ENCODE data around the gene SYNDIG1. TPM values are rescaled to one million over a fixed set of nuclear protein-coding genes. Genes with fewer than 3 reads are reported as not detected.

Gene SYNDIG1
- total RNA-seq, 2 donors from 2014 or later = 0.78 TPM; not detected in 1

GRCh38 chr20:24668384-24668702 lies 198.9 kb downstream of the SYNDIG1 start:
- Histone ChIP-seq H3K36me3 (replicated peaks in 1 of 2; ENCODE audit: insufficient read depth in 1 of 2, low read depth in 2 of 2) (no peaks in the 10 kb centered on the region), H3K9me3 (no peaks in the 10 kb centered on the region), H3K27ac (no peak overlapping the region), H3K4me1 (no peaks in the 10 kb centered on the region), H3K4me3 (no peak overlapping the region), H3K27me3 (no peaks in the 10 kb centered on the region)
- ATAC-seq = no peak
- 88 to 89% methylated on average over 5 to 8 of the region's 9 CpGs for WGBS, 2 donors
- TF ChIP-seq CTCF (IDR thresholded peaks at IDR 0.05) (no peak), POLR2A (IDR thresholded peaks at IDR 0.05) (no peak)
- no peak for DNase-seq
- intact Hi-C loops (cut with DNase I) = no loop called here

DNA sequence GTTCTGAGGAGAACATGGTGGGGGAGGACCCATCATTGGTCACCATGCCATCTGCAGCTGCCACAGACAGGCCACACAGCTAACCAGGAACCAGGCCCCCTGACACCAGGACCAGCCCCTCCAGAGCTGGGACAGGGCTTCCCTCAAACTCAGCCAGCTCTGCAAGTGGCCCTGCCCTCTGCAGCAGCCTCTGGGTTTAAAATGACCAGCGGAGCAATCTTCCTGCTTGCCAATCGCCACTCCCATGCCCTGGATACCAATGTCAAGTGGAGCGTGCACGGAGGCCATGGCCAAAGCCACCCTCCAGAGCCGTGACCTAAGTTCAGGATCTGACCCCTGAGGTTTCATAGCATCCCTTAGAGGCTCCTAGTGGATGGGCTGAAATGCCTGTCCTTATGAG lies 199.4 kb downstream of the SYNDIG1 start:
- WGBS, 2 donors = 90 to 95% methylated on average over 5 of the region's 5 CpGs
- no peak for DNase-seq
- TF ChIP-seq POLR2A (IDR thresholded peaks at IDR 0.05) = no peak
- TF ChIP-seq CTCF (IDR thresholded peaks at IDR 0.05) = no peak

GRCh38 chr20:24669701-24670100 lies 200.3 kb downstream of the SYNDIG1 start:
- Histone ChIP-seq H3K4me3 (no peak overlapping the region), H3K4me1 (no peaks in the 10 kb centered on the region), H3K9me3 (no peaks in the 10 kb centered on the region), H3K27ac (no peak overlapping the region), H3K36me3 (replicated peaks in 1 of 2; ENCODE audit: insufficient read depth in 1 of 2, low read depth in 2 of 2) (no peaks in the 10 kb centered on the region), H3K27me3 (no peaks in the 10 kb centered on the region)
- no peak for DNase-seq
- intact Hi-C loops (cut with DNase I) = no loop called here
- no peak for ATAC-seq
- TF ChIP-seq POLR2A (IDR thresholded peaks at IDR 0.05) (no peak), CTCF (IDR thresholded peaks at IDR 0.05) (no peak)
- 79 to 81% methylated on average over 7 of the region's 7 CpGs for WGBS, 2 donors

More for the DNA sequence above, 199.4 kb downstream of the SYNDIG1 start:
- H3K9me3 ChIP-seq = no peaks in the 10 kb centered on the region
- no peak overlapping the region for H3K27ac ChIP-seq
- H3K36me3 ChIP-seq (replicated peaks in 1 of 2; ENCODE audit: insufficient read depth in 1 of 2, low read depth in 2 of 2) = no peaks in the 10 kb centered on the region
- H3K4me1 ChIP-seq = no peaks in the 10 kb centered on the region
- no peak for ATAC-seq
- no peaks in the 10 kb centered on the region for H3K27me3 ChIP-seq
- intact Hi-C loops (cut with DNase I) = no loop called here
- H3K4me3 ChIP-seq = no peak overlapping the region

GRCh38 chr20:24670341-24670872 lies 201.0 kb downstream of the SYNDIG1 start:
- Histone ChIP-seq H3K27me3 (no peaks in the 10 kb centered on the region), H3K36me3 (replicated peaks in 1 of 2; ENCODE audit: insufficient read depth in 1 of 2, low read depth in 2 of 2) (no peaks in the 10 kb centered on the region), H3K9me3 (no peaks in the 10 kb centered on the region), H3K4me3 (no peak overlapping the region), H3K4me1 (no peaks in the 10 kb centered on the region), H3K27ac (no peak overlapping the region)
- ATAC-seq (no peak), DNase-seq (no peak)
- intact Hi-C loops (cut with DNase I) = no loop called here
- TF ChIP-seq POLR2A (IDR thresholded peaks at IDR 0.05) (no peak), CTCF (IDR thresholded peaks at IDR 0.05) (no peak)
- WGBS, 2 donors = 89 to 100% methylated on average over 3 to 10 of the region's 10 CpGs

DNA sequence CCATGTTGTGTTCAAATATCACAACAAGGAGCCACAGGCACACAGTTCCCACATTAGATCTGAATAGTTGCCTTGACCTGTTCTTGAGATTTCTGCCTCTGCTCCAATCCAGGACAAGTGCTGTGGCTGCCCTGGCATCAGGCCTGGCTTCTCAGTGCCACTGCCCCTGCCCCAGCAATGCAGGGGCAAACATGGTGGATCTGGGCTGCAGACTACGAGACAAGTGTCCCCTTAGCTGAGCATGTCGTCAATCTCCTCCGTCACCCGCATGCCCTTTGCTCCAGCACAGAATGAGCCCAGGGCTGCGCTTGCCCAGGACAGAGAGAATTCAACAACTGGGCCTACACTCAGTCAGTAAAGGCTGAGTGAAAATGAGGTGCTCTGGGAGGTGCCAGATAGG lies 201.6 kb downstream of the SYNDIG1 start:
- intact Hi-C loops (cut with DNase I) = no loop called here
- ATAC-seq = no peak

More for the DNA sequence above, 201.6 kb downstream of the SYNDIG1 start:
- Histone ChIP-seq H3K4me1 (no peaks in the 10 kb centered on the region), H3K9me3 (no peaks in the 10 kb centered on the region), H3K27me3 (no peaks in the 10 kb centered on the region), H3K36me3 (replicated peaks in 1 of 2; ENCODE audit: insufficient read depth in 1 of 2, low read depth in 2 of 2) (no peaks in the 10 kb centered on the region), H3K27ac (no peak overlapping the region), H3K4me3 (no peak overlapping the region)
- 88 to 99% methylated on average over 5 of the region's 5 CpGs for WGBS, 2 donors
- TF ChIP-seq CTCF (IDR thresholded peaks at IDR 0.05) (no peak), POLR2A (IDR thresholded peaks at IDR 0.05) (no peak)
- DNase-seq = no peak

All from body of pancreas (tissue), 4 donors.